ENCODE data around the gene RFC1. TPM values are rescaled to one million over a fixed set of nuclear protein-coding genes. Genes with fewer than 3 reads are reported as not detected.
"Not testable (repeated sequence)": the region's sequence is repeated elsewhere in the genome, so short reads cannot be mapped to it uniquely, and the experiment has no call there.

The RFC1 gene
- total and polyA plus RNA-seq, 9 of the 15 experiments (the other 6 are each of a cell fraction or from before 2014, with no cell fraction given), result 16.8 to 85.6 (median 45.2) TPM

GRCh38 chr4:39353478-39354253 is 12.5 kb downstream of the RFC1 start (continued):
- TF ChIP-seq, protein P1, sequence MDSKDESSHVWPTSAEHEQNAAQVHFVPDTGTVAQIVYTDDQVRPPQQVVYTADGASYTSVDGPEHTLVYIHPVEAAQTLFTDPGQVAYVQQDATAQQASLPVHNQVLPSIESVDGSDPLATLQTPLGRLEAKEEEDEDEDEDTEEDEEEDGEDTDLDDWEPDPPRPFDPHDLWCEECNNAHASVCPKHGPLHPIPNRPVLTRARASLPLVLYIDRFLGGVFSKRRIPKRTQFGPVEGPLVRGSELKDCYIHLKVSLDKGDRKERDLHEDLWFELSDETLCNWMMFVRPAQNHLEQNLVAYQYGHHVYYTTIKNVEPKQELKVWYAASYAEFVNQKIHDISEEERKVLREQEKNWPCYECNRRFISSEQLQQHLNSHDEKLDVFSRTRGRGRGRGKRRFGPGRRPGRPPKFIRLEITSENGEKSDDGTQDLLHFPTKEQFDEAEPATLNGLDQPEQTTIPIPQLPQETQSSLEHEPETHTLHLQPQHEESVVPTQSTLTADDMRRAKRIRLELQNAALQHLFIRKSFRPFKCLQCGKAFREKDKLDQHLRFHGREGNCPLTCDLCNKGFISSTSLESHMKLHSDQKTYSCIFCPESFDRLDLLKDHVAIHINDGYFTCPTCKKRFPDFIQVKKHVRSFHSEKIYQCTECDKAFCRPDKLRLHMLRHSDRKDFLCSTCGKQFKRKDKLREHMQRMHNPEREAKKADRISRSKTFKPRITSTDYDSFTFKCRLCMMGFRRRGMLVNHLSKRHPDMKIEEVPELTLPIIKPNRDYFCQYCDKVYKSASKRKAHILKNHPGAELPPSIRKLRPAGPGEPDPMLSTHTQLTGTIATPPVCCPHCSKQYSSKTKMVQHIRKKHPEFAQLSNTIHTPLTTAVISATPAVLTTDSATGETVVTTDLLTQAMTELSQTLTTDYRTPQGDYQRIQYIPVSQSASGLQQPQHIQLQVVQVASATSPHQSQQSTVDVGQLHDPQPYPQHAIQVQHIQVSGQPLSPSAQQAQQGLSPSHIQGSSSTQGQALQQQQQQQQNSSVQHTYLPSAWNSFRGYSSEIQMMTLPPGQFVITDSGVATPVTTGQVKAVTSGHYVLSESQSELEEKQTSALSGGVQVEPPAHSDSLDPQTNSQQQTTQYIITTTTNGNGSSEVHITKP (IDR thresholded peaks at IDR 0.05; ENCODE audit: partially characterized antibody), result no peak
- TF ChIP-seq, protein P2, sequence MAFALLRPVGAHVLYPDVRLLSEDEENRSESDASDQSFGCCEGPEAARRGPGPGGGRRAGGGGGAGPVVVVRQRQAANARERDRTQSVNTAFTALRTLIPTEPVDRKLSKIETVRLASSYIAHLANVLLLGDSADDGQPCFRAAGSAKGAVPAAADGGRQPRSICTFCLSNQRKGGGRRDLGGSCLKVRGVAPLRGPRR (CRISPR knock-in tag; IDR thresholded peaks at IDR 0.05), result no peak
- TF ChIP-seq EHMT2 (IDR thresholded peaks at IDR 0.05), result no peak

GRCh38 chr4:39353149-39353477 is 13.0 kb downstream of the RFC1 start:
- Histone ChIP-seq H3K36me3 (ENCODE audit: control insufficient read depth, insufficient read depth, low read length) (peaks cover 32% of the 10 kb centered on the region; the same call in 2 of the 3 replicates), H3K79me2 (ENCODE audit: control insufficient read depth, insufficient read depth, low read length) (peaks cover 68% of the 10 kb centered on the region), H3K4me1 (replicated peaks in 1 of 2; ENCODE audit: control insufficient read depth in 2 of 2, insufficient read depth in 2 of 2, low read length in 2 of 2) (peaks cover 0 to 13% of the 10 kb centered on the region in 2 experiments)
- H3K4me3 ChIP-seq; DNase-seq (ENCODE audit: extremely low read depth in 1 of 4, low spot score in 3 of 4); H3K9me1 ChIP-seq (ENCODE audit: control insufficient read depth, insufficient read depth, low read length); CTCF ChIA-PET (ENCODE audit: low intra/inter-chr PET ratio); ATAC-seq; BruUV-seq (replicated peaks); FAIRE-seq; H3K9ac ChIP-seq (ENCODE audit: insufficient read depth in 1 of 2, low read depth in 2 of 2, low read length in 2 of 2); intact Hi-C loops (cut with micrococcal nuclease); H3K27ac ChIP-seq (ENCODE audit: extremely low read depth, low read depth, low read length); H2AFZ ChIP-seq (ENCODE audit: low read depth, low read length); H3K4me2 ChIP-seq (ENCODE audit: insufficient read depth, low read length); H3K9me3 ChIP-seq (replicated peaks; ENCODE audit: control insufficient read depth, insufficient read depth, low read depth, low read length); in situ Hi-C loops (cut with MboI); H4K20me1 ChIP-seq (replicated peaks; ENCODE audit: control insufficient read depth, insufficient read depth, low read length); H3K27me3 ChIP-seq (ENCODE audit: control insufficient read depth in 2 of 2, insufficient read depth in 2 of 2, low read length in 2 of 2): not testable (repeated sequence)
- POLR2A ChIA-PET, result interaction anchor here (1.2 kb wide), 1 partner anchor 12 kb away, joined by 8 read pairs; no protein-coding TSS in a partner anchor
- 88% methylated on average over 5 of the region's 6 CpGs for WGBS (ENCODE audit: insufficient coverage, low coverage, missing lambda C conversion rate)
